Upper lobe of right lung (tissue), 1 donor: Measurements from ENCODE around the gene IQSEC1. TPM values are rescaled to one million over a fixed set of nuclear protein-coding genes. Genes with fewer than 3 reads are reported as not detected.

Experiments
- ATAC-seq: fragments of 200-7000 bp; cut with Tn5 transposase; one replicate; pipeline ENCODE4 v1.9.1; 2020; ENCODE audit warnings: mild to moderate bottlenecking, moderate library complexity
- DNase-seq: peaks from one replicate; pipeline ENCODE4 v3.0.0-alpha.2; 2020
- H3K27ac ChIP-seq: fragments of 200-600 bp; one replicate; pipeline ENCODE4 v1.8.0; 2022
- H3K27me3 ChIP-seq: fragments of 200-600 bp; one replicate; pipeline ENCODE4 v1.8.0; 2022; ENCODE audit warnings: mild to moderate bottlenecking
- H3K36me3 ChIP-seq: fragments of 200-600 bp; one replicate; pipeline ENCODE4 v1.8.0; 2022
- H3K4me1 ChIP-seq: fragments of 200-600 bp; one replicate; pipeline ENCODE4 v1.8.0; 2022
- H3K4me3 ChIP-seq: fragments of 200-600 bp; one replicate; pipeline ENCODE4 v1.8.0; 2022; ENCODE audit warnings: mild to moderate bottlenecking
- H3K9me3 ChIP-seq: fragments of 200-600 bp; one replicate; pipeline ENCODE4 v1.8.0; 2022
- intact Hi-C: fragments of 100-400 bp; cut with DNase I; formaldehyde crosslinking; loops from one replicate; pipeline ENCODE4 v1.11.0; 2022
- total RNA-seq: library from RNA; stranded (reverse); fragmentation: NEBNext Ultra II Directional; extraction: Animal tissue kit (Norgen Biotek cat#: 25700); gene quantifications from one replicate; pipeline ENCODE4 v1.2.1, GENCODE V29; 2021
- TF ChIP-seq, protein P1 (sequence below): fragments of 200-600 bp; IDR thresholded peaks from one replicate; pipeline ENCODE4 v1.8.0; 2022; ENCODE audit warnings: antibody characterized with exemption
- donor health status: DM: no; HTN: yes; CAD: no; lungs with severe emphysema.

The IQSEC1 gene
- total RNA-seq, 1 donor from 2014 or later: 61.6 TPM

DNA sequence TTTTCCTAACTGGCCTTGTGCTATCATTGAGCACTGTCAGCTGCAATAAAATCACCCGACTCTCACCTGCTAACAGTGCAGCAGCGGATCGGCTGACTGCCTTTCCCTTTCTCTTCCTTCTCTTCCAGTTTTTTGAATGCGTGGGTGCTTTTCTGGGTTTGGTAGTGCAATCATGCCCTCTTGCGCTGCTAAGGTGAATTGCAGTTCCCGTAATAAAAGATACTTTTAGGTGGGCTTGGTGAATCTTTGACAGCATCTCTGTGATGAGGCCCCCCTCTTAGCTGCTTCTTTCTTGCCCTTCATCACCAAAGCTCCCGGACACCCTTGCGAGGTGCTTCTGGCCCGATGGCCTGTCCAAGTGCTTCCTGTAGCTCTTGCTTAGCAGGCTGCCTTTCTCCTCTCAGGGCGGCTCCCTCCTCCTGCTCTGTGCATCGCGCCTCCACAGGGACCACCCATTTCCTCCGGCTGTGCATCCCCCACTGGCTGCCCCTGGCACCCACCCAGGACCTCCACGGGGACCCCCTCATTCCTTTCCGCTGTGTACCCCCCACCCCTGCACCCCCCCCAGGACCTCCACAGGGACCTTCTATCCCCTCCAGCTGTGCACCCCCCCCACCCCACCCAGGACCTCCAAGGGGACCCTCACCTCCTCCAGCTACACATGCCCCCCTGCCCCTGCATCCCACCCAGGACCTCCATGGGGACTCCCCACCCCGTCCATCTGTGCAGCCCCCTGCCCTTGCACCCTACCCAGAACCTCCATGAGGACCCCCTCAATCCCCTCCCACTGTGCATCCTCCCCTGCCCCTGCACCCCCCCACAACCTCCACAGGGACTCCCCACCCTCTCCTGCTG lies 181.0 kb downstream of the IQSEC1 start:
- Histone ChIP-seq H3K27me3 (peaks cover 6% of the 10 kb centered on the region), H3K4me3 (no peak overlapping the region), H3K9me3 (no peaks in the 10 kb centered on the region), H3K4me1 (peaks cover 3% of the 10 kb centered on the region), H3K36me3 (no peaks in the 10 kb centered on the region), H3K27ac (no peak overlapping the region)
- ATAC-seq: peak; percentile 85
- TF ChIP-seq, protein P1, sequence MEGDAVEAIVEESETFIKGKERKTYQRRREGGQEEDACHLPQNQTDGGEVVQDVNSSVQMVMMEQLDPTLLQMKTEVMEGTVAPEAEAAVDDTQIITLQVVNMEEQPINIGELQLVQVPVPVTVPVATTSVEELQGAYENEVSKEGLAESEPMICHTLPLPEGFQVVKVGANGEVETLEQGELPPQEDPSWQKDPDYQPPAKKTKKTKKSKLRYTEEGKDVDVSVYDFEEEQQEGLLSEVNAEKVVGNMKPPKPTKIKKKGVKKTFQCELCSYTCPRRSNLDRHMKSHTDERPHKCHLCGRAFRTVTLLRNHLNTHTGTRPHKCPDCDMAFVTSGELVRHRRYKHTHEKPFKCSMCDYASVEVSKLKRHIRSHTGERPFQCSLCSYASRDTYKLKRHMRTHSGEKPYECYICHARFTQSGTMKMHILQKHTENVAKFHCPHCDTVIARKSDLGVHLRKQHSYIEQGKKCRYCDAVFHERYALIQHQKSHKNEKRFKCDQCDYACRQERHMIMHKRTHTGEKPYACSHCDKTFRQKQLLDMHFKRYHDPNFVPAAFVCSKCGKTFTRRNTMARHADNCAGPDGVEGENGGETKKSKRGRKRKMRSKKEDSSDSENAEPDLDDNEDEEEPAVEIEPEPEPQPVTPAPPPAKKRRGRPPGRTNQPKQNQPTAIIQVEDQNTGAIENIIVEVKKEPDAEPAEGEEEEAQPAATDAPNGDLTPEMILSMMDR: peak; percentile 90
- intact Hi-C loops: no loop called here
- no peak for DNase-seq

DNA sequence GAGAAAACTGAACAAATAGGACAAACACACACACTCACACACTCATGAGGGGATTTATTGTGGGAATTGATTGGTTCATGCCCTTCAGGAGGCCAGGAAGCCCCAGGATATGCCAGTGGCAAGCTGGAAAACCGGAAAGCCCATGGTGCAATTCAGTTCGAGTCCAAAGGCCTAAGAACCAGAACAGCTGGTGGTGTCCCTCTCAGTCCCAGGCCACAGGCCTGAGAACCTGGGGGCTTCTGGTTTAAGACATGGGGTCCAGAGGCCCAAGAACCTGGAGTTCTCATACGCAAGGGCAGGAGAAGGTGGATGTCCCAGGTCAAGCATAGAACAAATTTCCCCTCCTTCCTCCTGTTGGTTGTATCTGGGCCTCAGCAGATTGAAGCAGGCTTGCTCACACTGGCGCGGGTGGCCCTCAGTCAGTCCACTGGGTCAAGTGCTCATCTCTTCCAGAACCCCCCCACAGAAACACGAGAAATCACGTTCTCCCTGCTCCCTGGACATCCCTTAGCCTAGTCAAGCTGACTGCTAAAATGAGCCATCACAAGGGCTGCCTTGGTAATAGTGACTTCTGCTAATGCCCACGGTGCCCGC lies 181.7 kb downstream of the IQSEC1 start:
- no peak for DNase-seq
- Histone ChIP-seq H3K36me3 (no peaks in the 10 kb centered on the region), H3K27ac (no peak overlapping the region), H3K27me3 (peaks cover 6% of the 10 kb centered on the region), H3K4me3 (no peak overlapping the region), H3K9me3 (no peaks in the 10 kb centered on the region), H3K4me1 (peaks cover 3% of the 10 kb centered on the region)
- intact Hi-C loops: no loop called here
- TF ChIP-seq, protein P1: no peak
- ATAC-seq: no peak

- Histone ChIP-seq H3K4me1 (no peaks in the 10 kb centered on the region), H3K27ac (no peak overlapping the region), H3K36me3 (no peaks in the 10 kb centered on the region), H3K4me3 (no peak overlapping the region), H3K27me3 (peaks cover 6% of the 10 kb centered on the region), H3K9me3 (no peaks in the 10 kb centered on the region)
- ATAC-seq (no peak), DNase-seq (no peak)
- intact Hi-C loops: no loop called here
- TF ChIP-seq, protein P1: no peak
Measured at GRCh38 chr3:12890610-12891390, 182.4 kb downstream of the IQSEC1 start.

DNA sequence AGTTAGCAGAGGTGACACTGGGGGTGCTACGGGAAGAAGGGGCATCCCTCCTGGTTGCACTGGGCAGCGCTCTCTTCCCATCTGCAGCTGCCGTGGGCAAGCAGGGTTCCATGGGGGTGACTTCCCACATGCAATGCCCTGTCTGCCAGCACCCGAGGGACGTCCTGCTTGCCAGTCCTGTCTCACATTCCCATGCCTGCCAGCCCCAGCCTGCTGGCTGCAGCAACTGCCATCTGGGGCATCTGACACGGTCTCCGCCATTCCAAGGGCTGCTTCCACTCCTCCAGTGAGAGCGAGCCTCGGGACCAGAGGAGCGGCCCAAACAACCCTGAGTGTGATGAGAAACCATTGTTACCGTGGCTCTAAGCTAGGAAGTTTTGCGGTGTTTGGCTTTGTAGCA lies 186.5 kb downstream of the IQSEC1 start:
- TF ChIP-seq, protein P1: no peak
- intact Hi-C loops: no loop called here
- no peak overlapping the region for H3K27ac ChIP-seq
- no peaks in the 10 kb centered on the region for H3K9me3 ChIP-seq
- H3K4me3 ChIP-seq: no peak overlapping the region
- no peaks in the 10 kb centered on the region for H3K36me3 ChIP-seq
- H3K27me3 ChIP-seq: peaks cover 6% of the 10 kb centered on the region
- DNase-seq (no peak), ATAC-seq (no peak)
- H3K4me1 ChIP-seq: no peaks in the 10 kb centered on the region

- no peak for DNase-seq
- TF ChIP-seq, protein P1: no peak
- Histone ChIP-seq H3K27ac (no peak overlapping the region), H3K27me3 (peaks cover 6% of the 10 kb centered on the region), H3K36me3 (no peaks in the 10 kb centered on the region), H3K9me3 (no peaks in the 10 kb centered on the region), H3K4me3 (no peak overlapping the region), H3K4me1 (no peaks in the 10 kb centered on the region)
- ATAC-seq: peak; percentile 9
- intact Hi-C loops: no loop called here
Measured at GRCh38 chr3:12886106-12886679, 187.0 kb downstream of the IQSEC1 start.
